Body of pancreas (tissue), 4 donors: Measurements from ENCODE around the gene LRRC40. TPM values are rescaled to one million over a fixed set of nuclear protein-coding genes. Genes with fewer than 3 reads are reported as not detected.

Experiments
- ATAC-seq: fragments of 150-250 bp; one replicate; pipeline ENCODE4 v1.9.1; 2016
- DNase-seq, 4 donors: peaks; one replicate each; pipeline ENCODE4 v3.0.0-alpha.2; 2019
- H3K27ac ChIP-seq, 4 donors: fragments of 200-600 bp; sonication (generic); 1 replicate in 3 of 4; 2 replicates in 1 of 4; pipeline versions ENCODE4 v1.5.1 to v1.6.1; 2016 to 2019; ENCODE audit warnings: mild to moderate bottlenecking in 1 of 4, mixed read lengths in 1 of 4, moderate library complexity in 1 of 4
- H3K27me3 ChIP-seq, 2 donors: fragments of 200-600 bp; sonication (generic); one replicate each; pipeline ENCODE4 v1.6.0; 2016; ENCODE audit warnings: mild to moderate bottlenecking in 1 of 2
- H3K36me3 ChIP-seq, 2 donors: fragments of 200-600 bp; sonication (generic); replicated peaks in 1 of 2; 2 replicates each; pipeline ENCODE4 v1.5.1; 2016; ENCODE audit warnings: low read depth in 2 of 2; ENCODE audit not compliant: insufficient read depth in 1 of 2
- H3K4me1 ChIP-seq: fragments of 200-600 bp; sonication (generic); one replicate; pipeline ENCODE4 v1.6.0; 2016
- H3K4me3 ChIP-seq, 2 donors: fragments of 200-600 bp; sonication (generic); 1 replicate in 1 of 2; 2 replicates in 1 of 2; pipeline ENCODE4 v1.5.1; 2016 to 2019
- H3K9me3 ChIP-seq, 3 donors: fragments of 200-600 bp; sonication (generic); 1 replicate in 2 of 3; 2 replicates in 1 of 3; pipeline ENCODE4 v1.5.1; 2016
- POLR2A ChIP-seq, 3 donors: fragments of 450-650 bp; IDR thresholded peaks; one replicate each; pipeline ENCODE4 v1.6.1; 2016; ENCODE audit warnings: antibody characterized with exemption in 3 of 3, mild to moderate bottlenecking in 2 of 3
- WGBS, 2 donors: methylation state at CpG; one replicate each; pipeline ENCODE4 v1.1.5; 2017; 5-methylcytosine and 5-hydroxymethylcytosine counted together
- intact Hi-C: fragments of 100-400 bp; cut with DNase I; formaldehyde crosslinking; loops from one replicate; pipeline ENCODE4 v1.15.1; 2023
- total RNA-seq, 2 donors: library from RNA; depleted of rRNA; stranded (reverse); fragments of >200 nt; gene quantifications; one replicate each; pipeline ENCODE4 v1.1.0, GENCODE V29; 2016
- TF ChIP-seq, protein P1 (sequence below), 7 experiments: fragments of 450-650 bp in 4 of 7; fragments of 200-600 bp in 3 of 7; sonication (generic) in 3 of 7; IDR thresholded peaks; one replicate each; pipeline ENCODE4 v1.5.1; 2016 to 2019; ENCODE audit warnings: antibody characterized with exemption in 7 of 7

LRRC40 gene
- total RNA-seq, 2 donors from 2014 or later: 3.3 to 7.3 TPM

DNA sequence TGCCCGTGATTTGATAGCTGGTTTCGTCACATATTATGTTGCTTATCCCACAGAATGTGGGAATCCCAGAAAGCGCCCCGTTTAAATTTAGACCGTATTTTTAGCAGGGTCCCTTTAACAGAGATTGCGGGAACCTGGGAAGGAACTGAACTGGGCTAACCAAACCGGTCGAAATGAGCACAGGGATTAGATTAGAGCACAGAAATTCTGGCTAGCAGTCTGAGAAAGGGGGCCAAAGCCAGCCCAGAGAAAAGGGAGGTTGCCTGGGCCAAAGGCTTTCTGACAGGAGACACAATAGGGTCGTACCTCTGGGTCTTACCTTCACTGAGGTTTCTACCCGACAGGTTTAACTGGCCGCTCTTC, 327 bp downstream of the LRRC40 start:
- Histone ChIP-seq H3K4me3 (peak overlapping the region; percentile 72 to 83), H3K27me3 (no peaks in the 10 kb centered on the region), H3K36me3 (no peaks in the 10 kb centered on the region), H3K9me3 (no peaks in the 10 kb centered on the region), H3K4me1 (peaks cover 29% of the 10 kb centered on the region), H3K27ac (peak overlapping the region; percentile 72 to 93 (median 82))
- 0 to 1% methylated on average over 10 to 11 of the region's 11 CpGs for WGBS, 2 donors
- no peak for TF ChIP-seq POLR2A (IDR thresholded peaks at IDR 0.05)
- TF ChIP-seq, protein P1, sequence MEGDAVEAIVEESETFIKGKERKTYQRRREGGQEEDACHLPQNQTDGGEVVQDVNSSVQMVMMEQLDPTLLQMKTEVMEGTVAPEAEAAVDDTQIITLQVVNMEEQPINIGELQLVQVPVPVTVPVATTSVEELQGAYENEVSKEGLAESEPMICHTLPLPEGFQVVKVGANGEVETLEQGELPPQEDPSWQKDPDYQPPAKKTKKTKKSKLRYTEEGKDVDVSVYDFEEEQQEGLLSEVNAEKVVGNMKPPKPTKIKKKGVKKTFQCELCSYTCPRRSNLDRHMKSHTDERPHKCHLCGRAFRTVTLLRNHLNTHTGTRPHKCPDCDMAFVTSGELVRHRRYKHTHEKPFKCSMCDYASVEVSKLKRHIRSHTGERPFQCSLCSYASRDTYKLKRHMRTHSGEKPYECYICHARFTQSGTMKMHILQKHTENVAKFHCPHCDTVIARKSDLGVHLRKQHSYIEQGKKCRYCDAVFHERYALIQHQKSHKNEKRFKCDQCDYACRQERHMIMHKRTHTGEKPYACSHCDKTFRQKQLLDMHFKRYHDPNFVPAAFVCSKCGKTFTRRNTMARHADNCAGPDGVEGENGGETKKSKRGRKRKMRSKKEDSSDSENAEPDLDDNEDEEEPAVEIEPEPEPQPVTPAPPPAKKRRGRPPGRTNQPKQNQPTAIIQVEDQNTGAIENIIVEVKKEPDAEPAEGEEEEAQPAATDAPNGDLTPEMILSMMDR (IDR thresholded peaks at IDR 0.05): no peak
- intact Hi-C loops: no loop called here
- ATAC-seq (peak; percentile 34), DNase-seq (no peak)

GRCh38 chr1:70204600-70204999, 779 bp downstream of the LRRC40 start:
- no peak for DNase-seq
- intact Hi-C loops: no loop called here
- Histone ChIP-seq H3K36me3 (no peaks in the 10 kb centered on the region), H3K27me3 (no peaks in the 10 kb centered on the region), H3K9me3 (no peaks in the 10 kb centered on the region), H3K4me1 (peaks cover 29% of the 10 kb centered on the region), H3K27ac (peak overlapping the region in 3 of 4 donors; percentile 72 to 93 (median 79)), H3K4me3 (peak overlapping the region; percentile 72 to 83)
- no peak for ATAC-seq
- TF ChIP-seq, protein P1 (IDR thresholded peaks at IDR 0.05): no peak
- TF ChIP-seq POLR2A (IDR thresholded peaks at IDR 0.05): no peak
- 0 to 2% methylated on average over 4 of the region's 4 CpGs for WGBS, 2 donors

DNA sequence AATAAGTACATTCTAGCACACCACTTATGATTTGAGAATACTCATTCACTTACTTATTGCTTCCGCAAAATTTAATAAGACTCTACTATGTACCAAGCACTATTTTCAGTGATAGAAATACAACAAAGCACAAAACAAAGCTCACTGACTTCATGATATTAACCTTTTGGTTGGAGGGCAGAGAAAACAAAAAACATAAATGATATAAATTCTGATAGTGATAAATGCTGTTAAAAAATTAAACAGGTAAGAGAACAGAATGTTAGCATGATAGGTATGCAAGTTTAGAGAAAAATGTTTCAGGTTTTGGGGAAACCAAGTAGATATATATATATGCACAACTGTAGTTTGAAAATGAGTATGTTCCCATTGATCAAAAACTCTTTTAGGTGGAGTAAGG, 1.2 kb downstream of the LRRC40 start:
- ATAC-seq (no peak), DNase-seq (no peak)
- Histone ChIP-seq H3K4me3 (no peak overlapping the region), H3K9me3 (no peaks in the 10 kb centered on the region), H3K36me3 (no peaks in the 10 kb centered on the region), H3K4me1 (peaks cover 29% of the 10 kb centered on the region), H3K27me3 (no peaks in the 10 kb centered on the region), H3K27ac (no peak overlapping the region)
- TF ChIP-seq POLR2A (IDR thresholded peaks at IDR 0.05): no peak
- TF ChIP-seq, protein P1 (IDR thresholded peaks at IDR 0.05): no peak
- 72 to 89% methylated on average over 1 of the region's 1 CpG for WGBS, 2 donors
- intact Hi-C loops: no loop called here

DNA sequence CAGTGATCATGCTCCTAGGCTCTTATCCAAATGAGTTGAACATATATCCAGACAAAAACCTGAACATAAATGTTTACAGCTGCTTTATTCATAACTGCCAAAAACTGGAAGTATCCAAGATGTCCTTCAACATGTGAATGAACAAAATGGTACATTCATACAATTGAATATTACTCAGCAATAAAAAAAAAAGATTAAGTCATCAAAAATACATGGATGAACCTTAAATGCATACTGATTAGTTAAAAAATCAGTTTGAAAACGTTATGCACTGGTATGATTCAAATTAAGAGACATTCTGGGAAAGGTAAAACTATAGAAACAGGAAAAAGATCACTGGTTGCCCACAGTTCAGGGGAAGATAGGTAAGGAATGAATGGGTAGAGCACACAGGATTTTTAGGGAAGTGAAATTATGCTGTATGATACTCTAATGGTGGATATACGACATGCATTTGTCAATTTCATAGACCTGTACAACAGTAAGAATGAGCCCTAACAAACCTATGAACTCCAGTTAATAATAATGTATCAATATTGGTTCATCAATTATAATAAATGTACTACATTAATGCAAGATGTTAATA, 3.1 kb downstream of the LRRC40 start:
- Histone ChIP-seq H3K9me3 (no peaks in the 10 kb centered on the region), H3K4me3 (no peak overlapping the region), H3K4me1 (peaks cover 23% of the 10 kb centered on the region), H3K36me3 (no peaks in the 10 kb centered on the region), H3K27ac (no peak overlapping the region), H3K27me3 (no peaks in the 10 kb centered on the region)
- WGBS, 2 donors: 50 to 55% methylated on average over 2 of the region's 2 CpGs
- DNase-seq: no peak
- no peak for ATAC-seq
- TF ChIP-seq, protein P1 (IDR thresholded peaks at IDR 0.05): no peak
- TF ChIP-seq POLR2A (IDR thresholded peaks at IDR 0.05): no peak
- intact Hi-C loops: no loop called here

GRCh38 chr1:70200065-70200464, 5.3 kb downstream of the LRRC40 start:
- Histone ChIP-seq H3K9me3 (no peaks in the 10 kb centered on the region), H3K4me3 (no peak overlapping the region), H3K36me3 (no peaks in the 10 kb centered on the region), H3K4me1 (peaks cover 13% of the 10 kb centered on the region), H3K27me3 (no peaks in the 10 kb centered on the region), H3K27ac (no peak overlapping the region)
- DNase-seq: no peak
- intact Hi-C loops: no loop called here
- TF ChIP-seq, protein P1 (IDR thresholded peaks at IDR 0.05): no peak
- no peak for TF ChIP-seq POLR2A (IDR thresholded peaks at IDR 0.05)
- no peak for ATAC-seq
- 94 to 97% methylated on average over 4 of the region's 4 CpGs for WGBS, 2 donors
